ENCODE results near the gene UCHL5.
A peak's percentile ranks its signal among the peaks of the same experiment; 100 is the strongest.

UCHL5 gene

GRCh38 chr1:193059282-193060114 is at the start of gene UCHL5, which contains the start of gene RO60:
TSS of gene UCHL5 (minus strand) at chr1:193059360. CDS start at chr1:193059260, 100 bp downstream.
TSS of gene RO60 (plus strand) at chr1:193059612. CDS start at chr1:193069055, 9,443 bp downstream.
- FAIRE-seq: peak; percentile 94

GRCh38 chr1:193108471-193108870 is 49.3 kb upstream of the UCHL5 start:
- FAIRE-seq: no peak

- no peak for FAIRE-seq
Measured at GRCh38 chr1:193105821-193106177, 46.6 kb upstream of the UCHL5 start.

GRCh38 chr1:193104907-193105820 is 46.0 kb upstream of the UCHL5 start, which contains the start of gene GLRX2:
TSS of gene GLRX2 (minus strand) at chr1:193105414. CDS start at chr1:193105382, 32 bp downstream.
- FAIRE-seq: no peak

GRCh38 chr1:193104502-193104906 is 45.3 kb upstream of the UCHL5 start:
- no peak for FAIRE-seq

GRCh38 chr1:193103759-193104501 is 44.8 kb upstream of the UCHL5 start:
- FAIRE-seq: no peak

- FAIRE-seq: no peak
Measured at GRCh38 chr1:193102662-193103061, 43.5 kb upstream of the UCHL5 start.

GRCh38 chr1:193094112-193094511 is 35.0 kb upstream of the UCHL5 start:
- FAIRE-seq: no peak

- FAIRE-seq: peak; percentile 52
Measured at GRCh38 chr1:193090865-193091264, 31.7 kb upstream of the UCHL5 start.

GRCh38 chr1:193087893-193088292 is 28.7 kb upstream of the UCHL5 start:
- FAIRE-seq: no peak

GRCh38 chr1:193086342-193086741 is 27.2 kb upstream of the UCHL5 start:
- FAIRE-seq: peak; percentile 60

- FAIRE-seq: no peak
Measured at GRCh38 chr1:193085263-193085662, 26.1 kb upstream of the UCHL5 start.

GRCh38 chr1:193083365-193084088 is 24.4 kb upstream of the UCHL5 start:
- FAIRE-seq: no peak

- FAIRE-seq: no peak
Measured at GRCh38 chr1:193079187-193079586, 20.0 kb upstream of the UCHL5 start.

GRCh38 chr1:193077991-193078390 is 18.8 kb upstream of the UCHL5 start:
- no peak for FAIRE-seq

- no peak for FAIRE-seq
Measured at GRCh38 chr1:193070942-193071341, 11.8 kb upstream of the UCHL5 start.

- no peak for FAIRE-seq
Measured at GRCh38 chr1:193070386-193070753, 11.2 kb upstream of the UCHL5 start.

GRCh38 chr1:193069748-193070385 is 10.7 kb upstream of the UCHL5 start:
- no peak for FAIRE-seq

GRCh38 chr1:193068013-193068412 is 8.9 kb upstream of the UCHL5 start:
- no peak for FAIRE-seq

- FAIRE-seq: no peak
Measured at GRCh38 chr1:193066606-193067005, 7.4 kb upstream of the UCHL5 start.

- FAIRE-seq: no peak
Measured at GRCh38 chr1:193065954-193066353, 6.8 kb upstream of the UCHL5 start.

Measured in A204.1 (cell line).